ENCODE measurements around the gene ZAP70. TPM values are rescaled to one million over a fixed set of nuclear protein-coding genes. Genes with fewer than 3 reads are reported as not detected.

Gene ZAP70
- total and polyA plus RNA-seq, 2 donors (not counting 3 experiments of a cell fraction or from before 2014, with no cell fraction given), result 0.14 TPM; not detected in 1

DNA sequence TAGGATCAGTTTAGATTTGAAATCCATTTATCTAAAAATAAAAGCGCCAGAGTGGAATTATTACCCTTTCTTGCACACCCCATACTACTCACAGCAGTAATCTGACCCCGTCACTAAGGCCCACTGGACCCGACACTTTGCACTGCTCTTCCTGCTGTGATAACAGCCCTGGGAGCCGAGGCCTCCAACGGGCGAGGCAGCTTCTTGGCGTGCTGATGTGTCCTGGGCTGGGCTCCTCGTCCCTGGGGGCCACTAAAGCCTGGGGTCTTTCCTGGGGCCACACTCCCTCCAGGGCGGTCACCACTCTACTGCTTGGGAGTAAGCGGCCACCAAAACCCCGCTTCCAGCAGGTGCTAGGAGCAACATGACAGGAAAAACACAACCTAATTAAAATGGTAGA, 61.7 kb downstream of the ZAP70 start:
- FAIRE-seq, result no peak
- ChIA-PET POLR2A (no interaction called here), CTCF (interaction anchor here (0.6 to 3.2 kb wide), 11 partner anchors 13 to 610 kb away, joined by 3 to 37 read pairs (median 6); no protein-coding TSS in a partner anchor)
- Histone ChIP-seq H3K79me2 (ENCODE audit: control insufficient read depth, insufficient read depth, low read length) (no peaks in the 10 kb centered on the region), H3K9ac (replicated peaks; ENCODE audit: extremely low read depth, insufficient read depth, low read length) (no peak overlapping the region), H4K20me1 (replicated peaks; ENCODE audit: control insufficient read depth, extremely low read depth, insufficient read depth, low read length) (no peaks in the 10 kb centered on the region), H3K27me3 (ENCODE audit: control insufficient read depth in 2 of 2, insufficient read depth in 2 of 2, low read length in 2 of 2) (no peaks in the 10 kb centered on the region), H3K4me1 (ENCODE audit: control insufficient read depth, extremely low read depth, insufficient read depth, low read length) (no peaks in the 10 kb centered on the region), H3K27ac (ENCODE audit: insufficient read depth, low read depth, low read length) (no peak overlapping the region), H3K4me2 (ENCODE audit: insufficient read depth, low read length) (no peak overlapping the region), H3K9me3 (replicated peaks; ENCODE audit: control insufficient read depth, insufficient read depth, low read length) (no peaks in the 10 kb centered on the region), H3K36me3 (ENCODE audit: control insufficient read depth in 2 of 2, extremely low read depth in 1 of 2, insufficient read depth in 2 of 2, low read length in 2 of 2) (peaks cover 3 to 5% of the 10 kb centered on the region in 2 experiments), H2AFZ (ENCODE audit: low read depth, low read length) (no peak overlapping the region), H3K4me3 (replicated peaks in 1 of 3; ENCODE audit: insufficient read depth in 1 of 3, low read depth in 1 of 3, low read length in 3 of 3) (no peak overlapping the region), H3K9me1 (replicated peaks; ENCODE audit: control insufficient read depth, extremely low read depth, insufficient read depth, low read length) (no peaks in the 10 kb centered on the region)
- TF ChIP-seq POLR2AphosphoS5 (IDR thresholded peaks at IDR 0.05; ENCODE audit: insufficient read depth, low read depth, low read length) (no peak), POLR2A (IDR thresholded peaks at IDR 0.05; ENCODE audit: low read depth, low read length) (no peak)
- TF ChIP-seq, protein P1, sequence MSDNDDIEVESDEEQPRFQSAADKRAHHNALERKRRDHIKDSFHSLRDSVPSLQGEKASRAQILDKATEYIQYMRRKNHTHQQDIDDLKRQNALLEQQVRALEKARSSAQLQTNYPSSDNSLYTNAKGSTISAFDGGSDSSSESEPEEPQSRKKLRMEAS (IDR thresholded peaks at IDR 0.05; ENCODE audit: insufficient read depth, insufficient read length), result no peak
- BruUV-seq (replicated peaks), result no TSS peak
- DNase-seq (ENCODE audit: low read depth, low spot score), result no peak
- dilution Hi-C loops (cut with MboI; ENCODE audit: extremely low pct_ligation_motif_present, low sequenced_read_pairs), result no loop called here
- intact Hi-C loops (cut with micrococcal nuclease), result no loop called here

GRCh38 chr2:97779141-97779540, 65.8 kb downstream of the ZAP70 start:
- no TSS peak for BruUV-seq (replicated peaks)
- DNase-seq (ENCODE audit: low read depth, low spot score), result no peak
- POLR2A ChIA-PET, result no interaction called here

More at GRCh38 chr2:97779141-97779540, 65.8 kb downstream of the ZAP70 start:
- H2AFZ ChIP-seq (ENCODE audit: low read depth, low read length), result no peak overlapping the region
- no peak overlapping the region for H3K27ac ChIP-seq (ENCODE audit: insufficient read depth, low read depth, low read length)
- H3K4me2 ChIP-seq (ENCODE audit: insufficient read depth, low read length), result no peak overlapping the region
- H4K20me1 ChIP-seq (replicated peaks; ENCODE audit: control insufficient read depth, extremely low read depth, insufficient read depth, low read length), result no peaks in the 10 kb centered on the region
- dilution Hi-C loops (cut with MboI; ENCODE audit: extremely low pct_ligation_motif_present, low sequenced_read_pairs), result no loop called here
- H3K4me1 ChIP-seq (ENCODE audit: control insufficient read depth, extremely low read depth, insufficient read depth, low read length), result no peaks in the 10 kb centered on the region
- H3K79me2 ChIP-seq (ENCODE audit: control insufficient read depth, insufficient read depth, low read length), result no peaks in the 10 kb centered on the region
- no peak for FAIRE-seq
- no peaks in the 10 kb centered on the region for H3K9me1 ChIP-seq (replicated peaks; ENCODE audit: control insufficient read depth, extremely low read depth, insufficient read depth, low read length)
- TF ChIP-seq EZH2 (IDR thresholded peaks at IDR 0.05; ENCODE audit: borderline replicate concordance, low read depth, low read length, severe bottlenecking) (no peak), FOS (IDR thresholded peaks at IDR 0.05; ENCODE audit: borderline replicate concordance, insufficient read depth, low read length) (no peak), JUN (IDR thresholded peaks at IDR 0.05; ENCODE audit: borderline replicate concordance, insufficient read depth, insufficient read length, low read depth) (no peak), POLR2AphosphoS5 (IDR thresholded peaks at IDR 0.05; ENCODE audit: insufficient read depth, low read depth, low read length) (no peak), GATA2 (IDR thresholded peaks at IDR 0.05; ENCODE audit: insufficient read depth, insufficient read length, low read depth, low read length) (no peak)
- TF ChIP-seq, protein P1 (IDR thresholded peaks at IDR 0.05; ENCODE audit: insufficient read depth, insufficient read length), result no peak
- TF ChIP-seq, protein P2, sequence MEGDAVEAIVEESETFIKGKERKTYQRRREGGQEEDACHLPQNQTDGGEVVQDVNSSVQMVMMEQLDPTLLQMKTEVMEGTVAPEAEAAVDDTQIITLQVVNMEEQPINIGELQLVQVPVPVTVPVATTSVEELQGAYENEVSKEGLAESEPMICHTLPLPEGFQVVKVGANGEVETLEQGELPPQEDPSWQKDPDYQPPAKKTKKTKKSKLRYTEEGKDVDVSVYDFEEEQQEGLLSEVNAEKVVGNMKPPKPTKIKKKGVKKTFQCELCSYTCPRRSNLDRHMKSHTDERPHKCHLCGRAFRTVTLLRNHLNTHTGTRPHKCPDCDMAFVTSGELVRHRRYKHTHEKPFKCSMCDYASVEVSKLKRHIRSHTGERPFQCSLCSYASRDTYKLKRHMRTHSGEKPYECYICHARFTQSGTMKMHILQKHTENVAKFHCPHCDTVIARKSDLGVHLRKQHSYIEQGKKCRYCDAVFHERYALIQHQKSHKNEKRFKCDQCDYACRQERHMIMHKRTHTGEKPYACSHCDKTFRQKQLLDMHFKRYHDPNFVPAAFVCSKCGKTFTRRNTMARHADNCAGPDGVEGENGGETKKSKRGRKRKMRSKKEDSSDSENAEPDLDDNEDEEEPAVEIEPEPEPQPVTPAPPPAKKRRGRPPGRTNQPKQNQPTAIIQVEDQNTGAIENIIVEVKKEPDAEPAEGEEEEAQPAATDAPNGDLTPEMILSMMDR (IDR thresholded peaks at IDR 0.05; ENCODE audit: extremely low read depth in 1 of 2, insufficient read depth in 1 of 2, low read depth in 1 of 2, low read length in 2 of 2), result no peak
- CTCF ChIA-PET, result no interaction called here
- no peak overlapping the region for H3K4me3 ChIP-seq (replicated peaks in 1 of 3; ENCODE audit: insufficient read depth in 1 of 3, low read depth in 1 of 3, low read length in 3 of 3)
- H3K27me3 ChIP-seq (ENCODE audit: control insufficient read depth in 2 of 2, insufficient read depth in 2 of 2, low read length in 2 of 2), result no peaks in the 10 kb centered on the region
- no peaks in the 10 kb centered on the region for H3K9me3 ChIP-seq (replicated peaks; ENCODE audit: control insufficient read depth, insufficient read depth, low read length)
- peaks cover 0 to 3% of the 10 kb centered on the region in 2 experiments for H3K36me3 ChIP-seq (ENCODE audit: control insufficient read depth in 2 of 2, extremely low read depth in 1 of 2, insufficient read depth in 2 of 2, low read length in 2 of 2)
- no peak overlapping the region for H3K9ac ChIP-seq (replicated peaks; ENCODE audit: extremely low read depth, insufficient read depth, low read length)
- intact Hi-C loops (cut with micrococcal nuclease), result no loop called here
